HCT116 (cell line): ENCODE results near the gene LGR6.

Experiments used
- EGR1 ChIP-seq: IDR thresholded peaks from 2 replicates; pipeline ENCODE4 v1.6.1; 2012; ENCODE audit warnings: low read depth
- POLR2A ChIP-seq: IDR thresholded peaks from 2 replicates; pipeline ENCODE4 v1.7.0; 2011; ENCODE audit warnings: borderline replicate concordance; ENCODE audit not compliant: insufficient read depth, insufficient read length; ENCODE audit errors: extremely low read depth
- POLR2AphosphoS5 ChIP-seq: IDR thresholded peaks from 2 replicates; pipeline ENCODE4 v1.6.1; 2011; ENCODE audit warnings: mild to moderate bottlenecking, low read depth, low read length, moderate library complexity
- TCF7L2 ChIP-seq: IDR thresholded peaks from 2 replicates; pipeline ENCODE4 v1.7.0; 2011; ENCODE audit warnings: borderline replicate concordance, inconsistent platforms; ENCODE audit not compliant: insufficient read depth, insufficient read length; ENCODE audit errors: extremely low read depth
- ZNF274 ChIP-seq: fragments of 200-500 bp; sonication (Bioruptor generic); IDR thresholded peaks from 2 replicates; pipeline ENCODE4 v1.6.1; 2014; ENCODE audit warnings: mild to moderate bottlenecking, low read depth, low read length, inconsistent platforms
- TF ChIP-seq, protein P1 (sequence below), 3 experiments: fragments of 200-600 bp in 1 of 3; sonication (generic) in 1 of 3; IDR thresholded peaks in 2 of 3; conservative IDR thresholded peaks in 1 of 3; 2 replicates each; pipeline ENCODE4 v1.5.1; 2012 to 2017; ENCODE audit warnings: low read depth in 2 of 3, low read length in 2 of 3, antibody characterized with exemption in 1 of 3, borderline replicate concordance in 1 of 3, control low read depth in 1 of 3, mild to moderate bottlenecking in 1 of 3, mixed read lengths in 1 of 3, mixed run types in 1 of 3, moderate library complexity in 1 of 3; ENCODE audit not compliant: insufficient read depth in 1 of 3

DNA sequence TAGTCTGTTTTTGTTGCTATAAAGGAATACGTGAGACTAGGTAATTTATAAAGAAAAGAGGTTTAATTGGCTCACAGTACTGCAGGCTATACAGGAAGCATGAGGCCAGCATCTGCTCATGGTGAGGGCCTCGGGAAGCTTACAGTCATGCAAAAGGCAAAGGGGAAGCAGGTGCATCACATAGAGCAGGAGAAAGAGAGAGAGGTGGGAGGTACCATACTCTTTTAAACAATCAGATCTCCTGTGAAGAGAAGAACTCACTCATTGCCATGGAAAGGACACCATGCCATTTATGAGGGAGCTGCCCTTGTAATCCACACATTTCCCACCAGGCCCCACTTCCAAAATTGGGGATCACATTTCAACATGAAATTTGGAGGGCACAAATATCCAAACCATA, 167.6 kb downstream of the LGR6 start:
- TF ChIP-seq TCF7L2 (no peak), POLR2A (no peak), ZNF274 (no peak), EGR1 (no peak), POLR2AphosphoS5 (no peak)
- TF ChIP-seq, protein P1, sequence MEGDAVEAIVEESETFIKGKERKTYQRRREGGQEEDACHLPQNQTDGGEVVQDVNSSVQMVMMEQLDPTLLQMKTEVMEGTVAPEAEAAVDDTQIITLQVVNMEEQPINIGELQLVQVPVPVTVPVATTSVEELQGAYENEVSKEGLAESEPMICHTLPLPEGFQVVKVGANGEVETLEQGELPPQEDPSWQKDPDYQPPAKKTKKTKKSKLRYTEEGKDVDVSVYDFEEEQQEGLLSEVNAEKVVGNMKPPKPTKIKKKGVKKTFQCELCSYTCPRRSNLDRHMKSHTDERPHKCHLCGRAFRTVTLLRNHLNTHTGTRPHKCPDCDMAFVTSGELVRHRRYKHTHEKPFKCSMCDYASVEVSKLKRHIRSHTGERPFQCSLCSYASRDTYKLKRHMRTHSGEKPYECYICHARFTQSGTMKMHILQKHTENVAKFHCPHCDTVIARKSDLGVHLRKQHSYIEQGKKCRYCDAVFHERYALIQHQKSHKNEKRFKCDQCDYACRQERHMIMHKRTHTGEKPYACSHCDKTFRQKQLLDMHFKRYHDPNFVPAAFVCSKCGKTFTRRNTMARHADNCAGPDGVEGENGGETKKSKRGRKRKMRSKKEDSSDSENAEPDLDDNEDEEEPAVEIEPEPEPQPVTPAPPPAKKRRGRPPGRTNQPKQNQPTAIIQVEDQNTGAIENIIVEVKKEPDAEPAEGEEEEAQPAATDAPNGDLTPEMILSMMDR (IDR thresholded peaks at IDR 0.05 in 2 of 3, conservative IDR thresholded peaks at IDR 0.05 in 1 of 3; ENCODE audit: borderline replicate concordance in 1 of 3, insufficient read depth in 1 of 3, low read depth in 2 of 3, low read length in 2 of 3) = no peak
